Immature natural killer cell (primary cell): Measurements from ENCODE around the gene RAP1GAP2. TPM values are rescaled to one million over a fixed set of nuclear protein-coding genes. Genes with fewer than 3 reads are reported as not detected.
"Not testable (repeated sequence)": the region's sequence is repeated elsewhere in the genome, so short reads cannot be mapped to it uniquely, and the experiment has no call there.

Source experiments
- DNase-seq, 3 donors: peaks; one replicate each; pipeline ENCODE4 v3.0.0; 2022; ENCODE audit warnings: mixed read lengths in 1 of 3
- H3K27ac Mint-ChIP-seq, 6 donors: one replicate each; pipeline ENCODE4 v1.8.0; 2020; ENCODE audit warnings: mixed read lengths in 6 of 6, mild to moderate bottlenecking in 5 of 6, inconsistent platforms in 4 of 6, moderate library complexity in 3 of 6
- H3K27me3 Mint-ChIP-seq, 3 donors: one replicate each; pipeline ENCODE4 v1.8.0; 2020 to 2021; ENCODE audit warnings: low read depth in 3 of 3, mild to moderate bottlenecking in 3 of 3, mixed read lengths in 3 of 3, moderate library complexity in 3 of 3, inconsistent platforms in 1 of 3
- H3K36me3 Mint-ChIP-seq, 3 donors: one replicate each; pipeline ENCODE4 v1.8.0; 2020; ENCODE audit warnings: mixed read lengths in 3 of 3, inconsistent platforms in 2 of 3, mild to moderate bottlenecking in 2 of 3
- H3K4me1 Mint-ChIP-seq, 2 donors: one replicate each; pipeline ENCODE4 v1.8.0; 2020; ENCODE audit warnings: inconsistent platforms in 2 of 2, mild to moderate bottlenecking in 2 of 2, mixed read lengths in 2 of 2, moderate library complexity in 1 of 2
- H3K4me3 Mint-ChIP-seq, 5 donors: one replicate each; pipeline ENCODE4 v1.8.0; 2020; ENCODE audit warnings: mild to moderate bottlenecking in 5 of 5, mixed read lengths in 5 of 5, inconsistent platforms in 3 of 5, moderate library complexity in 3 of 5
- H3K9me3 Mint-ChIP-seq, 6 donors: one replicate each; pipeline ENCODE4 v1.8.0; 2020; ENCODE audit warnings: mild to moderate bottlenecking in 6 of 6, mixed read lengths in 6 of 6, inconsistent platforms in 4 of 6, moderate library complexity in 3 of 6
- polyA plus RNA-seq, 3 donors: library from polyadenylated mRNA; unstranded; fragments of 300-500 nt; fragmentation: Illumina TruSeq; gene quantifications; one replicate each; pipeline ENCODE4 v1.2.3, GENCODE V29; 2021

The RAP1GAP2 gene
- polyA plus RNA-seq, 3 donors from 2014 or later = 2.5 to 28.9 (median 6.4) TPM

- peaks cover 40 to 62% (median 46%) of the 10 kb centered on the region in 3 donors for H3K36me3 Mint-ChIP-seq
- H3K9me3 Mint-ChIP-seq = no peaks in the 10 kb centered on the region
- H3K4me1 Mint-ChIP-seq = peaks cover 19 to 39% of the 10 kb centered on the region in 2 donors
- DNase-seq = no peak
- H3K27ac Mint-ChIP-seq = no peak overlapping the region
- peaks cover 18 to 37% (median 36%) of the 10 kb centered on the region in 3 donors for H3K27me3 Mint-ChIP-seq
- H3K4me3 Mint-ChIP-seq = no peak overlapping the region
Observed at GRCh38 chr17:3025421-3026124, 229.3 kb downstream of the RAP1GAP2 start.

GRCh38 chr17:3026125-3026855 is 230.1 kb downstream of the RAP1GAP2 start:
- Mint-ChIP-seq H3K36me3 (peaks cover 33 to 57% (median 39%) of the 10 kb centered on the region in 3 donors), H3K4me3 (no peak overlapping the region), H3K4me1 (peaks cover 18 to 32% of the 10 kb centered on the region in 2 donors), H3K9me3 (peaks cover 0 to 2% (median 0%) of the 10 kb centered on the region in 6 donors), H3K27me3 (peaks cover 16 to 34% (median 32%) of the 10 kb centered on the region in 3 donors), H3K27ac (peak overlapping the region in 3 of 6 donors; percentile 53 to 64 (median 62))
- no peak for DNase-seq

- peaks cover 25 to 49% (median 32%) of the 10 kb centered on the region in 3 donors for H3K36me3 Mint-ChIP-seq
- no peak for DNase-seq
Observed at GRCh38 chr17:3026856-3027751, 230.9 kb downstream of the RAP1GAP2 start.

GRCh38 chr17:3027786-3028532 is 231.7 kb downstream of the RAP1GAP2 start:
- peaks cover 16 to 40% (median 24%) of the 10 kb centered on the region in 3 donors for H3K36me3 Mint-ChIP-seq
- peaks cover 19 to 36% (median 34%) of the 10 kb centered on the region in 3 donors for H3K27me3 Mint-ChIP-seq
- H3K4me3 Mint-ChIP-seq = no peak overlapping the region
- peaks cover 0 to 2% (median 0%) of the 10 kb centered on the region in 6 donors for H3K9me3 Mint-ChIP-seq
- peak overlapping the region in 2 of 6 donors; percentile 28 to 46 for H3K27ac Mint-ChIP-seq
- H3K4me1 Mint-ChIP-seq = peaks cover 9 to 16% of the 10 kb centered on the region in 2 donors
- no peak for DNase-seq

More at GRCh38 chr17:3026856-3027751, 230.9 kb downstream of the RAP1GAP2 start:
- no peak overlapping the region for H3K4me3 Mint-ChIP-seq
- H3K4me1 Mint-ChIP-seq = peaks cover 14 to 25% of the 10 kb centered on the region in 2 donors
- H3K9me3 Mint-ChIP-seq = peaks cover 0 to 2% (median 0%) of the 10 kb centered on the region in 6 donors
- peaks cover 17 to 34% (median 27%) of the 10 kb centered on the region in 3 donors for H3K27me3 Mint-ChIP-seq
- H3K27ac Mint-ChIP-seq = peak overlapping the region in 2 of 6 donors; percentile 62 to 64

- H3K36me3 Mint-ChIP-seq = peaks cover 6 to 29% (median 14%) of the 10 kb centered on the region in 3 donors
- no peak for DNase-seq
- H3K27me3 Mint-ChIP-seq = peaks cover 25 to 44% (median 30%) of the 10 kb centered on the region in 3 donors
- no peak overlapping the region for H3K27ac Mint-ChIP-seq
- H3K4me3 Mint-ChIP-seq = no peak overlapping the region
- peaks cover 0 to 2% (median 0%) of the 10 kb centered on the region in 6 donors for H3K9me3 Mint-ChIP-seq
- H3K4me1 Mint-ChIP-seq = peaks cover 0 to 11% of the 10 kb centered on the region in 2 donors
Observed at GRCh38 chr17:3029213-3029913, 233.1 kb downstream of the RAP1GAP2 start.

GRCh38 chr17:3030096-3030495 is 233.9 kb downstream of the RAP1GAP2 start:
- Mint-ChIP-seq H3K4me1 (peaks cover 0 to 6% of the 10 kb centered on the region in 2 donors), H3K27me3 (peaks cover 26 to 47% (median 30%) of the 10 kb centered on the region in 3 donors), H3K27ac (no peak overlapping the region), H3K36me3 (peaks cover 6 to 24% (median 10%) of the 10 kb centered on the region in 3 donors), H3K4me3 (no peak overlapping the region), H3K9me3 (peaks cover 0 to 2% (median 0%) of the 10 kb centered on the region in 6 donors)
- DNase-seq = no peak

GRCh38 chr17:3030852-3031470 is 234.7 kb downstream of the RAP1GAP2 start:
- not testable (repeated sequence) for H3K4me3 Mint-ChIP-seq, H3K9me3 Mint-ChIP-seq, DNase-seq, H3K4me1 Mint-ChIP-seq
- Mint-ChIP-seq H3K36me3 (peaks cover 6 to 29% (median 14%) of the 10 kb centered on the region in 3 donors), H3K27ac (peak overlapping the region in 1 of 6 donors; percentile 42), H3K27me3 (peaks cover 29 to 54% (median 29%) of the 10 kb centered on the region in 3 donors)

- Mint-ChIP-seq H3K36me3 (peaks cover 6 to 29% (median 14%) of the 10 kb centered on the region in 3 donors), H3K27ac (peak overlapping the region in 3 of 6 donors; percentile 49 to 69 (median 54)), H3K27me3 (peaks cover 25 to 55% (median 30%) of the 10 kb centered on the region in 3 donors), H3K4me1 (peaks cover 0 to 6% of the 10 kb centered on the region in 2 donors), H3K4me3 (no peak overlapping the region), H3K9me3 (peaks cover 0 to 2% (median 0%) of the 10 kb centered on the region in 6 donors)
- no peak for DNase-seq
Observed at GRCh38 chr17:3032258-3033247, 236.3 kb downstream of the RAP1GAP2 start.

GRCh38 chr17:3033248-3033640 is 237.0 kb downstream of the RAP1GAP2 start:
- DNase-seq = no peak
- Mint-ChIP-seq H3K36me3 (peaks cover 3 to 24% (median 8%) of the 10 kb centered on the region in 3 donors), H3K4me1 (peaks cover 0 to 2% of the 10 kb centered on the region in 2 donors), H3K27me3 (peaks cover 24 to 54% (median 31%) of the 10 kb centered on the region in 3 donors), H3K9me3 (peaks cover 0 to 2% (median 0%) of the 10 kb centered on the region in 6 donors), H3K27ac (peak overlapping the region in 2 of 6 donors; percentile 49 to 69), H3K4me3 (no peak overlapping the region)

GRCh38 chr17:3033741-3034577 is 237.7 kb downstream of the RAP1GAP2 start:
- DNase-seq = no peak
- Mint-ChIP-seq H3K4me3 (peak overlapping the region in 1 of 5 donors; percentile 44), H3K27me3 (peaks cover 24 to 54% (median 31%) of the 10 kb centered on the region in 3 donors)

More at GRCh38 chr17:3033741-3034577, 237.7 kb downstream of the RAP1GAP2 start:
- Mint-ChIP-seq H3K36me3 (peaks cover 0 to 19% (median 8%) of the 10 kb centered on the region in 3 donors), H3K9me3 (peaks cover 0 to 2% (median 0%) of the 10 kb centered on the region in 6 donors), H3K27ac (peak overlapping the region in 2 of 6 donors; percentile 21 to 49), H3K4me1 (peaks cover 0 to 3% of the 10 kb centered on the region in 2 donors)
